Choroid plexus epithelial cell (primary cell): ENCODE results near the gene PYM1.

Experiments
- DNase-seq: peaks from one replicate; pipeline ENCODE4 v3.0.0-alpha.2; 2010; ENCODE audit warnings: low read depth
- H3K4me3 ChIP-seq: 2 replicates; pipeline ENCODE4 v1.5.1; 2011; ENCODE audit warnings: low read depth, mild to moderate bottlenecking, control low read depth, low read length, moderate library complexity
- TF ChIP-seq, protein P1 (sequence below): conservative IDR thresholded peaks from 2 replicates; pipeline ENCODE4 v1.5.1; 2011; ENCODE audit warnings: low read depth, mild to moderate bottlenecking, control low read depth, inconsistent platforms, low read length, moderate library complexity

PYM1 gene

DNA sequence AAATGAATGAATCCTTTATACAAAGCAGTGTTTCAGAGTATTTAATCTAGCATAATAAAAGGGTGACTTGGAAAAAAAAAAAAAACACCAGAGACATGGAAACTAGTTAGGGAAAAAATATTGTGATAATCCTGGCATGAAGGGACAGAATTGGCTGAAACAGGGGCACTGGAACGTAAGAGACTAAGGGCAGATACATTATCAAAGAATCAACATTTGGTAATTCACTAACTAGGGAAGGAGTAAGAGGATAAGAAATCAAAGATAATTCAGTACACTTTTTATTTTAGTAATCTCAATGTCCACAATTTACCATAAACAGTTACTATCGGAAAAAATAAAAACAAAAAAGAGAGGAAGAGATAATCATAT, 18.2 kb downstream of the PYM1 start:
- DNase-seq, result no peak
- no peak overlapping the region for H3K4me3 ChIP-seq
- TF ChIP-seq, protein P1, sequence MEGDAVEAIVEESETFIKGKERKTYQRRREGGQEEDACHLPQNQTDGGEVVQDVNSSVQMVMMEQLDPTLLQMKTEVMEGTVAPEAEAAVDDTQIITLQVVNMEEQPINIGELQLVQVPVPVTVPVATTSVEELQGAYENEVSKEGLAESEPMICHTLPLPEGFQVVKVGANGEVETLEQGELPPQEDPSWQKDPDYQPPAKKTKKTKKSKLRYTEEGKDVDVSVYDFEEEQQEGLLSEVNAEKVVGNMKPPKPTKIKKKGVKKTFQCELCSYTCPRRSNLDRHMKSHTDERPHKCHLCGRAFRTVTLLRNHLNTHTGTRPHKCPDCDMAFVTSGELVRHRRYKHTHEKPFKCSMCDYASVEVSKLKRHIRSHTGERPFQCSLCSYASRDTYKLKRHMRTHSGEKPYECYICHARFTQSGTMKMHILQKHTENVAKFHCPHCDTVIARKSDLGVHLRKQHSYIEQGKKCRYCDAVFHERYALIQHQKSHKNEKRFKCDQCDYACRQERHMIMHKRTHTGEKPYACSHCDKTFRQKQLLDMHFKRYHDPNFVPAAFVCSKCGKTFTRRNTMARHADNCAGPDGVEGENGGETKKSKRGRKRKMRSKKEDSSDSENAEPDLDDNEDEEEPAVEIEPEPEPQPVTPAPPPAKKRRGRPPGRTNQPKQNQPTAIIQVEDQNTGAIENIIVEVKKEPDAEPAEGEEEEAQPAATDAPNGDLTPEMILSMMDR, result no peak

DNA sequence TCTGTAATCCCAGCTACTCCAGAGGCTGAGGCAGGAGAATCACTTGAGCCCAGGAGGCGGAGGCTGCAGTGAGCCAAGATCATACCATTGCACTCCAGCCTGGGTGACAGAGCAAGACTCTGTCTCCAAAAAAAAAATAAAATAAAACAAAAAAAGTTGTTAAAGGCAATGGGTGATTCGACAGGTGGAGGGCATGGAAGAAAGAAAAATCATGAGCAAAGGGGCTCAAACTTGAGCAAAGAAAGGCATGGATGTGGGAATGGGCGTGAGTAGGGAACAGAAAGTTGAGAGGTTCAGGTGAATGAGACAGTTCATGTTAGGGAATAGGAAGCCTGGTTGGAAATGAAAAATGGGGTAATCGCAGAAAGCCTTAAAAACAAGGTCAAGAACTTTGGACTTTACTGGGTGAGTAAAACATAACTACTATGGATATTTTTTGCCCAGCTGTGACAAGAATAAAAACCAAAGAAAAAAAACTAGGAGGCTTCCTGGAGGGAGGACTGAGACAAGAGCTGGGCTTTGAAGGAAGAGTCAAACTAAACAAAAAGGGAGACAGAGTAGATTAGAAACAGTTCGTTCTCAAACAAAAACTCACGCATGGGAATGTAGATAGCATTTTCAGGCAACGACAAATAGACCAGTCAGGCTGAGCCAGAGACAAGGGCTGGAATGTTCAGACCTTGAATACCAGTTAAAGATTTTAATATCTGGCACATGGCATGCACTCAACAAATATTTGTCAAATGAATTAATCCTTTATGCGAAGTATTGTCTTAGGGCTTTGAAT, 18.8 kb downstream of the PYM1 start:
- peak; percentile 65 for DNase-seq
- no peak overlapping the region for H3K4me3 ChIP-seq
- TF ChIP-seq, protein P1, result no peak

DNA sequence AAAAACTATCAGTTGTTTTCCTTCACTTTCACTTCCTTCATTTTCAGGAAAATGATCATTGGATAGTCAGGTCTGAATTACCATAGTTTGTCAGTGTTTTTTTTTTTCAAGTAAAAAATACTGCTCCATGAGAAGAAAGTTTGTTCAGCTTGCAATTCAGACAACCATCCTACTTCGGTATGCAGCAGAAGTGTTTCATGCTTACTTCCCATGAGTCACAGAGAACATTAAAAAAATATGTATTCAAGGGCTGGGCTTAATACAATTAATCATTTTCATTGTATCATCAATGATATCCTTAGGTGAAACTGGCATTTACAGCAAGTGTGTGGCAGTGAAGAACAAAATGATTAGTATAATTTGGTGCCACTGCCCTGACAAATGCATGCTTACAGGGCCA, 21.6 kb downstream of the PYM1 start:
- no peak overlapping the region for H3K4me3 ChIP-seq
- TF ChIP-seq, protein P1, result no peak
- DNase-seq, result peak; percentile 66

DNA sequence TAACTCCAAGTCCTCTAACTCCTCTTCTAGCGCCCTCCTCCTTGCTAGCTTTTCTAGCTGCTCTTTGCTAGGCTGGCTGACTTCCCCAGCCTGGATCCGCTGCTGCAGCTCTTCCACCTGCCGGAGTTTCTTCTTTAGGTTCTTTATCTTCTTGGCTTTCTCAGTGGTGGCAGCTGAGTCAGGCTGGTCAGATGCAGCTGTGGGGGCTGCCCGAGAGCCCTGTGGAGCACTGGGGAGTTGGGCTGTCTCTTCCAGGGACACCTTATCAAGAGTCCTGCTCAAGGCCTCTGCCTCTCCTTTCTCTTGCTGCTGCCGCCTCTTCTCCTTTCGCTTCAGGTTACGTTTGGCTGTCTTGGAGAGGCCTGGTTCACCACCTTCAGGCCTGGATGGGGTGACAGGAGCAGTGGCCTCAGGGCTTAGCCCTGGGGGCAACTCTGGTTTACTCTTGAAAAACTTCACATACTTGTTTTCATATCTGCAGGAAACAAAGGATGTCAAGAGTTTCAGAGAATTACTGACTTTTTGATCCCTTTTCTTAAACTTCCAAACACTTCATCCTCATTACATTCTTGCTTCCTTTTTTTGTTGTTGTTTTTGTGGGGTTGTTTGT, 25.7 kb downstream of the PYM1 start:
- no peak for DNase-seq
- TF ChIP-seq, protein P1, result no peak
- no peak overlapping the region for H3K4me3 ChIP-seq

DNA sequence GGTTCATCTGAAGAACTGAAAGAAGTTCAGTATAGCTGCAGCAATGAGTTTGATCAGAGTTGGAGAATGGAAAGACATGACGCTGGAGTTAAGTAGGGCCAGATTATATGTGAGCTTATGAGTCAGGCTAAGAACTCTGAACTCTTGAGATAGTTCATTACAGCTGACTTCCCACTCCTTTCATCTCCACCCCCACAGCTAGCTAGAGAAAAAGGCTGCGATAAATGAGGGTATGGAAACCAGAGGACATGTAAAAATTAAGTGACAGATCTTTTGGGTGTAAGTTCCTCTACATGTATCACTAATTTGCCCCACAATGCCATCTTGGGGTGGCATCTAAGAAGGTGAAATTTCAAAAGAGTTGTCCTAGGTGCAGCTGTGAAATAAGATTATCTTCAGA, 28.6 kb downstream of the PYM1 start:
- DNase-seq, result peak; percentile 75
- TF ChIP-seq, protein P1, result no peak
- H3K4me3 ChIP-seq, result no peak overlapping the region

DNA sequence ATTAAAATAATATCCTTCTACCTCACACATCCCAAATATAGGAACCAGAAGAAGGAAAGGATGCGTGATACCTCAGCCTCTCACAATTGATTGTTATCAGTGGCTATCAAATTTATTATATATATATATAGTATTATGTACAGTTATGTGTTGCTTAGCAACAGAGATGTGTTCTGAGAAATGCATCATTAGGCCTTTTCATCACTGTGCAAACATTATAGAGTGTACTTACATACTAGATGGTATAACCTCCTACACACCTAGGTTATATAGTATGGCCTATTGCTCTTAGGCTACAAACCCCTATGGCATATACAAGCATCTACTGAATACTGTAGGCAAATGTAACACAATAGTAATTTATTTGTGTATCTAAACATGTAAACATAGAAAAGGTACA, 34.0 kb downstream of the PYM1 start:
- H3K4me3 ChIP-seq, result no peak overlapping the region
- TF ChIP-seq, protein P1, result no peak
- no peak for DNase-seq

DNA sequence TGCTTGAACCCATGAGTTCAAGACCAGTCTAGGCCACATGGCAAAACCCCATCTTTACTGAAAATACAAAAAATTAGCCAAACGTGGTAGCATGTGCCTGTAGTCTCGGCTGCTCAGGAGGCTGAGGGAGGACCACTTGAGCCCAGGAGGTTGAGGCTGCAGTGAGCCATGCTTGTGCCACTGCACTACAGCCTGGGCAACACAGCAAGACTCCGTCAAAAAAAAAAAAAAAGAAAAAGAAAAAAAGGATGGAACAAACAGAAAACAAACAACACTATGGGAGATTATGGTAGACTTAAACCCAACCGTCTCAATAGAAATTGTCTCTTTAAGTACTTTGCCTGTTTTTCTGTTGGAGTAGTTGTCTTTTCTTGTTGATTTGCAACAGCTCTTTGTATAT, 36.4 kb downstream of the PYM1 start:
- H3K4me3 ChIP-seq, result no peak overlapping the region
- TF ChIP-seq, protein P1, result no peak
- no peak for DNase-seq
